Memory B cell (primary cell): ENCODE results near the gene DAPK1.

Experiments
- ATAC-seq: fragments of 150-1000 bp; cut with Tn5 transposase; 2 replicates; pipeline ENCODE4 v1.10.0; 2021; ENCODE audit warnings: low read depth, mild to moderate bottlenecking, moderate library complexity
- DNase-seq, 2 donors: peaks; one replicate each; pipeline ENCODE4 v3.0.0; 2022; ENCODE audit warnings: low spot score in 2 of 2
- H3K27ac Mint-ChIP-seq: one replicate; pipeline ENCODE4 v1.8.0; 2022; ENCODE audit warnings: mild to moderate bottlenecking, moderate library complexity, mixed read lengths
- H3K27me3 Mint-ChIP-seq: one replicate; pipeline ENCODE4 v1.8.0; 2022; ENCODE audit warnings: mixed read lengths
- H3K36me3 Mint-ChIP-seq: one replicate; pipeline ENCODE4 v1.8.0; 2022; ENCODE audit warnings: mild to moderate bottlenecking, mixed read lengths
- H3K4me1 Mint-ChIP-seq: one replicate; pipeline ENCODE4 v1.8.0; 2022; ENCODE audit warnings: mixed read lengths
- H3K4me3 Mint-ChIP-seq: one replicate; pipeline ENCODE4 v1.8.0; 2022; ENCODE audit warnings: mild to moderate bottlenecking, moderate library complexity, mixed read lengths
- H3K9me3 Mint-ChIP-seq: one replicate; pipeline ENCODE4 v1.8.0; 2022; ENCODE audit warnings: mixed read lengths

DAPK1 gene

DNA sequence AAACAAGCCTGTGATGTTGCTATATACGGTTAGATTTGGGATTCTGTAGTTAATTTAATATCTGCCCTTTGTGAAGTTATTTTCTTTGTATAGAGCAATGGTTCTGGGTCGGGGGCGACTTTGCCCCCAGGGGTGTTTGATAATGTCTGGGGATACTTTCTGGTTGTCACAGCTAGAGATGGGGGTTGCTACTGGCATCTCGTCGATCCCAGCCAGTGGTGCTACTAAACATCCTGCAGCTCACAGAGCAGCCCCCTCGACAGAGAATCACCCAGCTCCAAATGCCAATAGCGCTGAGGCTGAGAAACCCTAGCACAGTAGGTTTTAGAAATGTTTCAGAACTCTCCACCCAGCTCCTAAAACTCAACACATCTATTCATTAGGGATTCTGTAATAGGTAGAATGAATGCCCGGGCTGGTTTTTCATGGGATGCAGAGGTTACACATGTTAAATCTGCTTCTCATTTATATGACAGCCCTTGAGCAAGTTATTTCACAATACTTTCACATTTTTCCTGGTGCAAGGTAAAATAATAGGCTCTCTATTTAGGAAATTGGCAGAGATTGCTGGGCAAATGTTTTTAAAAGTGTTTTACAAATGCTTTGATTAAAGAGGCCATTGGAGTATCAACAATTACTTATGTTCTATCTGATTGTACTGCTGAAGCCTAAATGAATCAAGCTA is 153.1 kb downstream of the DAPK1 start:
- no peak overlapping the region for H3K27ac Mint-ChIP-seq
- no peaks in the 10 kb centered on the region for H3K4me1 Mint-ChIP-seq
- H3K4me3 Mint-ChIP-seq: no peak overlapping the region
- DNase-seq (no peak), ATAC-seq (no peak)
- H3K27me3 Mint-ChIP-seq: no peaks in the 10 kb centered on the region
- no peaks in the 10 kb centered on the region for H3K9me3 Mint-ChIP-seq
- peaks cover 1% of the 10 kb centered on the region for H3K36me3 Mint-ChIP-seq

DNA sequence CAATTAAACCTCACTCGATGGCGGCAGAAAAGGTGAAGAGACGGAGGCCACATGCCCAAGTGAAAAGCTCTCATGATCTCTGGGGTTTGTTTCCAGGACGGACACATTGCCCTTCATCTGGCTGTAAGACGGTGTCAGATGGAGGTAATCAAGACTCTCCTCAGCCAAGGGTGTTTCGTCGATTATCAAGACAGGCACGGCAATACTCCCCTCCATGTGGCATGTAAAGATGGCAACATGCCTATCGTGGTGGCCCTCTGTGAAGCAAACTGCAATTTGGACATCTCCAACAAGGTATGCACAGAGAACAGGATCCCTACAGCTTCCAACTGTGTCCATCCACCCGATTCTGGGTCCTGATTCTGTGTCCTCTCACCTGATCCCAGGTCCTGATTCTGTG is 153.8 kb downstream of the DAPK1 start:
- ATAC-seq (no peak), DNase-seq (no peak)

DNA sequence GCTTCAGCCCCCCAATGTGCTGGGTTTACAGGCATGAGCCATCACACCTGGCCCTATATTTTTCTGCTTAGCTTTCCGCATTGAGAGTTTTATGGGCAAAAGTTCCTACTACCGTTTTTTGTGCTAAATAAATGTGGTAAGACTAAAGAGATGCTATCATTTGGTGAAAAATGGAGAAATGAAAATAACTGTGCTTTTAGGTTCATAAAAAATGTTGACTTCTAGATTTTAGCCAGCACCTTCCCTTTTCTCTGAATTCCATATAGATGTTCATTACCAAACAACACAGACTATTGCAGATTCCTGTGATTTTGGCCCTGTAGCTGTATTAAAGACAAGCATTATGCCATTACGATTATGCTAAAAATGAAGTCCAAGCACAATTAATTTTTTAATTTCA is 156.3 kb downstream of the DAPK1 start:
- Mint-ChIP-seq H3K4me1 (no peaks in the 10 kb centered on the region), H3K4me3 (no peak overlapping the region), H3K27me3 (no peaks in the 10 kb centered on the region), H3K36me3 (peaks cover 1% of the 10 kb centered on the region), H3K9me3 (no peaks in the 10 kb centered on the region), H3K27ac (no peak overlapping the region)
- ATAC-seq (no peak), DNase-seq (no peak)

More for the DNA sequence above, 153.8 kb downstream of the DAPK1 start:
- H3K36me3 Mint-ChIP-seq: peaks cover 1% of the 10 kb centered on the region
- no peaks in the 10 kb centered on the region for H3K4me1 Mint-ChIP-seq
- no peak overlapping the region for H3K27ac Mint-ChIP-seq
- no peaks in the 10 kb centered on the region for H3K9me3 Mint-ChIP-seq
- no peaks in the 10 kb centered on the region for H3K27me3 Mint-ChIP-seq
- H3K4me3 Mint-ChIP-seq: no peak overlapping the region

DNA sequence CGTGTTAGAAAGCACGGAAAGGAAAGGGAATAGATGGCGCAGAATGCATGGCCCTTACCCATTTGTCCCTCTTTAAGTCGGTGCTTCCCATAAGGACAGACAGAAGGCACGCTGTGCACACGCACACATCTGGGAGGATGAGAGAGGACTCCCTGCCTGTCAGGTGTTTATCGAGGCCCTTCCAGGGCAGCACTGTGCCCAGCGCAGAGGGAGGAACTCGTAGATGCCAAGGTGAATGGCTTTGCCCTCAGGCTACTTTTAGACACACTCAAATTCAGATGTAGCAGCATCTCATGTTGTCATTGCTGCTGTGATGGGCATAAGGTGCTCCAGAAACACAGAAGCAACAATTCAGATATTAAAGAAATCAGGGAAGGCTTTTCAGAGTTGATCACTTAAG is 158.1 kb downstream of the DAPK1 start:
- Mint-ChIP-seq H3K36me3 (peaks cover 1% of the 10 kb centered on the region), H3K27me3 (no peaks in the 10 kb centered on the region), H3K9me3 (no peaks in the 10 kb centered on the region), H3K4me1 (no peaks in the 10 kb centered on the region), H3K4me3 (no peak overlapping the region), H3K27ac (no peak overlapping the region)
- DNase-seq: no peak
- no peak for ATAC-seq

DNA sequence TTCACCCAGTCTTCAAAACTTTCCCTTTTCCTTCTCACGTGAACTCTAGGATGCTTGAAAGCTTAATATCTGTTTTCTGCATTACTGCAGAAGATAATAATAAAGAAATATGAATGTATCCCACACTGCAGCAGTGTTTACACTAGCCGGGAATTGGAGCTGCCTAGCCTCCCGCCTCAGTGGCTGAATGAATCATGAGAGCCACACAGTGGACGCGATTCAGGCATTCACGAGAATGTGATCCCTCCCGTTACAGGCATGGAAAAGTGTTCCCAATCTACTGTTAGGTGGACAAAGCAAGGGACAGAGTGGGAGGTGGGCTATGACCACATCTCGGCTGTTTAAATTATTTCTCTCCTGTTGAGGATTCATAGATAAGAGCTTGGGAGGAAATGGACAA is 158.8 kb downstream of the DAPK1 start:
- no peak for ATAC-seq
- DNase-seq: no peak
- Mint-ChIP-seq H3K4me1 (no peaks in the 10 kb centered on the region), H3K27me3 (no peaks in the 10 kb centered on the region), H3K27ac (no peak overlapping the region), H3K9me3 (peaks cover under 1% of the 10 kb centered on the region), H3K4me3 (no peak overlapping the region), H3K36me3 (peaks cover 1% of the 10 kb centered on the region)

DNA sequence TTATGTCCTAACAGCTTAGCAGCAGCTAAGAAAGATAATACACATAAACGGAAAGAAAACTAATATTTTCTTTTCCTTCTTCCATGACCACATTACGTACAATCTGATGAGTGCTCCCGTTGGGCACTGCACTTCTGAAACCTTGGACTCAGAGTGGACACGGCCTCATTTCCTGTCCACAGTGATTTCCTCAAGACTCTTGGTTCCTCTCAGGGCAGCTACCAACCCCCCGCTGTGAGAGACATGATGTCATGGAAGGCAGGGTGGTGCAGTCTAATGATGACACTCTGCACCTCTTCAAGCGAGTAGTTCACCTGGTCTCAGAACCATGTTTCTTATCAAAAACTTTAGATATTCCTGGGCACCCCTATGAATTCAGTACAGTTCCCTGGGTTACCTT is 159.5 kb downstream of the DAPK1 start:
- DNase-seq: no peak
- H3K9me3 Mint-ChIP-seq: peaks cover 3% of the 10 kb centered on the region
- peaks cover 1% of the 10 kb centered on the region for H3K36me3 Mint-ChIP-seq
- H3K4me1 Mint-ChIP-seq: no peaks in the 10 kb centered on the region
- H3K27ac Mint-ChIP-seq: no peak overlapping the region
- no peak for ATAC-seq
- H3K27me3 Mint-ChIP-seq: no peaks in the 10 kb centered on the region
- no peak overlapping the region for H3K4me3 Mint-ChIP-seq

DNA sequence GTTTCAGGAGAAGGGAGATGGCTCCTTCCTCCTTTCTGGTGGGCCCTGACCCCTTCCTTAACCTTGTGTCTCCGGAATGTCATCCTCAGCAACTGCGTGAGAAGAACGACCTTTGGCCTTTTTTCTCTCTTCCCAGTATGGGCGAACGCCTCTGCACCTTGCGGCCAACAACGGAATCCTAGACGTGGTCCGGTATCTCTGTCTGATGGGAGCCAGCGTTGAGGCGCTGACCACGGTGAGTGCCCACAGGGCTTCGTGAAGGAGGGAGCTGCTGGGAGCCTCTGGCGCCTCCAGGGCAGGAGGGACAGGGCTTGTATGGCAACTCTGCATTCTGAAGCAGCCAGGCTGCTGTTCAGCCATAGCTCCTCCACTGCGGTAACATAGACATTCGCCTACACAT is 160.2 kb downstream of the DAPK1 start:
- H3K27ac Mint-ChIP-seq: no peak overlapping the region
- DNase-seq: no peak
- no peaks in the 10 kb centered on the region for H3K4me1 Mint-ChIP-seq
- no peaks in the 10 kb centered on the region for H3K27me3 Mint-ChIP-seq
- H3K36me3 Mint-ChIP-seq: peaks cover 1% of the 10 kb centered on the region
- ATAC-seq: no peak
- peaks cover 3% of the 10 kb centered on the region for H3K9me3 Mint-ChIP-seq
- no peak overlapping the region for H3K4me3 Mint-ChIP-seq

DNA sequence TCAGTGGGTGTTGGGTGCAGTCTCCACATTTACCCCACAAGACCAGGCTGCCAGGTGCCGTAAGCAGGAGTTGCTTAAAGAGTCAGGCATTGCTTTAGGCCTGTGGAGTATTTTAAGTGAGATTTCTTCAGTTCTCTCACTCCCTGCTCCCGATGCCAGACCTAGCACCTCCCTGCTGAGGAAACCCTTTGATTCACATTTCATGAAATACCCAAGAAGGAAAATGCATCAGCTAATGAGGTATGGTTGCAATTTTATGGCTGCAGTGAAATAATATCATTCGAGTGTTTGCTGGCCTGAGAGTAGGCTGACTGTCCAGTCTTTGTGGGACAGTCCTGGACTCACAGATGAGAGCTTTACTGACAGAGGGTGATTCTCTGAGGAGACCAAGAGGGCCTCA is 160.8 kb downstream of the DAPK1 start:
- H3K4me1 Mint-ChIP-seq: no peaks in the 10 kb centered on the region
- H3K4me3 Mint-ChIP-seq: no peak overlapping the region
- H3K27me3 Mint-ChIP-seq: no peaks in the 10 kb centered on the region
- H3K36me3 Mint-ChIP-seq: peaks cover 1% of the 10 kb centered on the region
- no peak overlapping the region for H3K27ac Mint-ChIP-seq
- ATAC-seq (no peak), DNase-seq (no peak)
- peaks cover 5% of the 10 kb centered on the region for H3K9me3 Mint-ChIP-seq

DNA sequence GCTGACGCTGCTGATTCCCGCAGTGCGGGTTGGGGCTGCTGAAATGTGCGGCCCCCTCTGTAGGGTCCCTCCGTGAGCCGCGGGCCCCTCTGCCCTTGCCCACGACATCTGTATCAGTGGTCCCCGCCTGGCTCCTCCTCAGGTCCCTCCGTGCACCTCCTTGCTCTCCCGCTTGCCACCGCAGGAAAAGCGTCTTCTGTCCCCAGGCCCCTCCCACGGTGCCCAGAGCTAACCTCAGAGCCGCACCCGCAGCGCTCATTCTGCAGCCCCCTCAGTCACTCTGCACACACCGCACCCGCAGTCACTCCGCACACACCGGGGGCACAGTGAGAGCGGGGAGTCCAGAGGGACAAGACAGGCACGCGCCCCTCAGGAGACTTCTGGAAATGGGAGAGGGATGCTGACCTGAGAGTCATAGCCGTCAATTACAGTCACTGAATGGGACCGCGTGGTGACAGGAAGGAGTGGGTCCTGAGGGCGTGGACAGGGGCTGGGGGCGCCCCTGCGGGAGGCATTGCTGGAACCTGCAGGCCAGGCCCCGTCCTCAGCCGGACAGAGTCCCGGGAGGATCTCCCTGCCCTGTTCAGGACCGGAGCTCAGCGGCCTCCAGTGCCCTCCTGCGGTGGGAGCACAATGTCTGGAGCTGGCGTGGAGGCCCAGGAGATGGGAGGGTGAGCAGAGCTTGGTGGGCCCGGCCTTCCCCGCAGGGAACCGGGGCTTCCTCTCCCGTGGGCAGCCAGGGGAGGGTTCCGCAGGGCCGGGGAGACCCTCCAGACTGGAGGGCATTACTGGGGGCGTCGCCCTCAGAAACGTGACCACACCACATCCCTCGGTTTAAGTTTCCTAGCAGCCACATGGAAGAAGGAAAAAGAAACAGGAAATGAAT is 162.1 kb downstream of the DAPK1 start:
- no peak for ATAC-seq
- no peak for DNase-seq
- H3K4me1 Mint-ChIP-seq: no peaks in the 10 kb centered on the region
- peaks cover 1% of the 10 kb centered on the region for H3K36me3 Mint-ChIP-seq
- no peak overlapping the region for H3K4me3 Mint-ChIP-seq
- H3K9me3 Mint-ChIP-seq: peaks cover 5% of the 10 kb centered on the region
- H3K27ac Mint-ChIP-seq: no peak overlapping the region
- no peaks in the 10 kb centered on the region for H3K27me3 Mint-ChIP-seq

DNA sequence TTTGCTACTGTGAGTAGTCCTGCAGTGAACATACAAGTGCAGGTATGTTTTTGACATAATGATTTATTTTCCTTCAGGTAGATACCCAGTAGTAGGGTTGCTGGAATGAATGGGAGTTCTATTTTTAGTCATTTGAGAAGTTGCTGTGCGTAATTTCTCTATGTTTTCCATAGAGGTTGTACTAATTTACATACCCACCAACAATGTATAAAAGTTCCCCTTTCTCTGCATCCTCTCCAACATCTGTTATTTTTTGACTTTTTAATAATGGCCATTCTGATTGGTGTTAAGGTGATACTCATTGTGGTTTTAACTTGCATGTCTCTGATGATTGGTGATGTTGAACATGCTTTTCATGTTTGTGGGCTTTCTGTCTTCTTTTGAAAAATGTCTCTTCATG is 163.6 kb downstream of the DAPK1 start:
- Mint-ChIP-seq H3K4me1 (no peaks in the 10 kb centered on the region), H3K9me3 (peaks cover 6% of the 10 kb centered on the region), H3K36me3 (no peaks in the 10 kb centered on the region), H3K4me3 (no peak overlapping the region), H3K27ac (no peak overlapping the region), H3K27me3 (peaks cover 1% of the 10 kb centered on the region)
- no peak for DNase-seq
- ATAC-seq: no peak

DNA sequence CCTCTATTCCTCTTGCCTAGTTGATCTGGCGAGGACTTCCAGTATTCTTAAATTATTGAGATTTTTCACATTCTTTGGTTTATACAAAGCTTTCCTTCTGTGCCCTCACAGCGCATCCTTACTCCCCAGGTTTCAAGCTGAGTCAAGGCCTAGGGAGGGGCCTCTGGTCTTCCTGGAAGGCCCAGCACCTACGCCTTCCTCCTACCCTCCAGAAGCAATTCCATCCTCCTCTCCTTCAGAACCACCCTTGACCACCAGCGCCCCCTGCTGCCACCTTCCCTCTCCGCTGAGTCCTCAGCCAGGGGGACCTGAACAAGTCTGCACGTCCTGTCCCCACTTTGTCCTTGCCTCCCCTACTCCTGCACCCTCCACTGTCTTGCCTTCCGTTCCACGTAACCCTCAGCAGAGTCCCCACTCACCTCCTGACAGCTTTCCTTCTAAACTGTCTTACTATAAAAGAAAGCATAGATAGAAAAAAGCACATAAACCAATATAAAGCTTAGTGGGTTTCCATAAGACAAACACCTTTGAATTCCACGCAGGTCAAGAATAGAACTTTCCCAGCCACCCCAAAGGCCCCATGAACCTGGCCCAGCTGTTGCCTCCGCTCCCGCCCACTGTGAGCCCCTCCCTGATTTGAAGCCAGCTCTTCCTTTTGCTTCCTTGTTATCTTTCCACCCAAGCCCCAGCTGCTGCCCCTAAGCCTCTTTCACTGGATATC is 165.3 kb downstream of the DAPK1 start:
- Mint-ChIP-seq H3K27me3 (peaks cover 1% of the 10 kb centered on the region), H3K36me3 (no peaks in the 10 kb centered on the region), H3K4me3 (no peak overlapping the region), H3K4me1 (no peaks in the 10 kb centered on the region), H3K9me3 (peaks cover 8% of the 10 kb centered on the region), H3K27ac (no peak overlapping the region)
- no peak for DNase-seq
- no peak for ATAC-seq

DNA sequence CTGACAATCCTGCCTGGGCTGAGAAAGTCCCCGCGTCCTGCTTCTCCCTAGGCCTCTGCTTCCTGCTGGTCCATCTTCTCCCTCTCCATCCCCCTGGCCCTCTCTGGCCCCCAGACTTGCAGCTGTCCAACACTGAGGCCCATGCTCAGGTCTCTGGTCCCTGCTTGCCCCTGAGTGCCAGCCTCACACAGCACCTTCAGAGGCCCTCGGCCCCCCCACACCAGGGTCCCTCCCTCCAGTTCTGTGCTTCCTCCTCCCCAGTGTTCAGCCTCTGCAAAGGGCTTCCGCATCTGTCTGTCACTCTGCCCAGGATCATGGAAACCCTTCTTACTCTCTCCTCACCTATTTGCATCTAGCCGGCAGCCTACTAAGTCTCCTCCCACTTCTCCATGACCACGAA is 165.9 kb downstream of the DAPK1 start:
- no peak overlapping the region for H3K27ac Mint-ChIP-seq
- no peaks in the 10 kb centered on the region for H3K36me3 Mint-ChIP-seq
- DNase-seq (no peak), ATAC-seq (no peak)
- no peak overlapping the region for H3K4me3 Mint-ChIP-seq
- no peaks in the 10 kb centered on the region for H3K4me1 Mint-ChIP-seq
- H3K9me3 Mint-ChIP-seq: peaks cover 8% of the 10 kb centered on the region
- peaks cover 1% of the 10 kb centered on the region for H3K27me3 Mint-ChIP-seq

DNA sequence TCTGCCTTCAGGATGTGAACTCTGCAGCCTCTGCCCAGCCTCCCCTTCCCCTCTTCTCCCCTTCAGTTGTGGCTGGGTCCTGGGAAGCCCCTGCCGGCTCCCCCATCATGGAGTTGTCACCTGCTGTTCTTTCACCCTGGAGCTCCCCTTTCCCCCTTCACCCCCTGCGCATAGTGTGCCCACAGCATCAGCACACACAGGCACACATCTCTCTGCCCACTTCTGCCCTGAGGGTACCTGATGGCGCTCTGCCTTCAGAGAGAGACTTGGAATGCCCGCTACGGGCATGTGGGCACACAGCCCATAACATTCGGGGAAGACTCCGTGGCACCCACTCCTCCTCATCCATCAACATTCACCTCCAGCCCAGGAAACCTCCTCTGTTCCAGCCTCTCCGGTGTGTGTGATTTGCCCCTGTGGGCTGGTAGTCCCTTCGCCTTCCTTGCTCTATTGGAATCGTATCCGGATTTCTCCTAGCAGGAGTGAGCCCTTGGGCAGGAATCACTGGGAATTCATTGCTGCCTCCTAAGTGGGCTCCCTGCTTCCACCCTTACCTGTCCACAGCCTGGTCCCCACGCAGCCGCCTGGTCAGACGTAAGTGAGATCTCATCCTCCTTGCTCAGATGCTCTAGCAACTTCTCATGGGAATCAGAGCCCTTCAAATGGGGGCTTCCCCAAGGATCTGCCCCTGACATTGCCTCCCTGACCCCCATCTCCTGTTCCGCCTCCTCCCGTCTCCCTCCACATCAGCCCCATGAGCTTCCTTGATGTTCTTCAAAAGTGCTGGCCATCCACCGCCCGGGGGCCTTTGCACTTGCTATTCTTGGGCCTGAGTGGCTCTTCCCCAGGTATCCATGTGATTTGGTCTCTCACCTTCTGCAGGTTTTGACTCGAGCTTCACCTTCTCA is 166.7 kb downstream of the DAPK1 start:
- no peak overlapping the region for H3K4me3 Mint-ChIP-seq
- no peak for DNase-seq
- no peak for ATAC-seq
- no peak overlapping the region for H3K27ac Mint-ChIP-seq
- no peaks in the 10 kb centered on the region for H3K4me1 Mint-ChIP-seq
- peaks cover 8% of the 10 kb centered on the region for H3K9me3 Mint-ChIP-seq
- peaks cover 1% of the 10 kb centered on the region for H3K27me3 Mint-ChIP-seq
- H3K36me3 Mint-ChIP-seq: no peaks in the 10 kb centered on the region
